Liver (tissue), 3 donors: ENCODE data around the gene RMND5A.

Experiments used
- CTCF ChIP-seq: fragments of 150-350 bp; IDR thresholded peaks from 2 replicates; pipeline ENCODE4 v1.5.1; 2017; ENCODE audit warnings: improper control_type of control experiment, low read depth, low read length; ENCODE audit not compliant: missing input control
- FOXA1 ChIP-seq: IDR thresholded peaks from 2 replicates; pipeline ENCODE4 v1.6.1; 2016; ENCODE audit warnings: antibody characterized with exemption
- FOXA2 ChIP-seq: IDR thresholded peaks from 2 replicates; pipeline ENCODE4 v1.6.1; 2016; ENCODE audit warnings: antibody characterized with exemption
- HNF4A ChIP-seq, 2 donors: conservative IDR thresholded peaks; 2 replicates each; pipeline ENCODE4 v1.6.1; 2016; ENCODE audit warnings: antibody characterized with exemption in 2 of 2, mild to moderate bottlenecking in 2 of 2
- JUND ChIP-seq, 2 donors: IDR thresholded peaks; 2 replicates each; pipeline ENCODE4 v1.6.1; 2016; ENCODE audit warnings: antibody characterized with exemption in 2 of 2
- REST ChIP-seq: IDR thresholded peaks from 2 replicates; pipeline ENCODE4 v1.6.1; 2016; ENCODE audit warnings: antibody characterized with exemption, mild to moderate bottlenecking
- SP1 ChIP-seq: IDR thresholded peaks from 2 replicates; pipeline ENCODE4 v1.6.1; 2018; ENCODE audit warnings: antibody characterized with exemption, mild to moderate bottlenecking
- YY1 ChIP-seq: IDR thresholded peaks from 2 replicates; pipeline ENCODE4 v1.6.1; 2016; ENCODE audit warnings: antibody characterized with exemption, mild to moderate bottlenecking
- donor health status: healthy.
- donor health status: healthy.

DNA sequence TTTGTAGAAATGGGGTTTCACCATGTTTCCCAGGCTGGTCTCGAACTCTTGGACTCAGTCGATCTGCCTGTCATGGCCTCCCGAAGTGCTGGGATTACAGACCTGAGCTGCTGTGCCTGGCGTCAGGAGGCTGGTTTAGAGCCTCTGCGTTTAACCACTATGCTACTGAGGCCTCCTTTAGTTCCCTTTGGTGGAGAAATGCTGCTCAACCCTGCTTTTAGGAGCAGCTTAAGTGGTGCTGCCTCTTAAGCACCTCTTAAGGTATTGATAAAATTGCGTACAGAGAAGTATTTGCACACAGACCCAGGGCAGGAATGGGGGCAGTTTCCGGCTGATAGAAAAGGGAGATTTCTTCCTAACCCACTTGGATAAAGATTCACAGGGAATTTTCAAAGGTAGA is 62.7 kb downstream of the RMND5A start:
- TF ChIP-seq CTCF (no peak), FOXA1 (no peak), JUND (IDR thresholded peaks at IDR 0.05) (no peak), HNF4A (conservative IDR thresholded peaks at IDR 0.05) (no peak), REST (no peak), SP1 (no peak), FOXA2 (no peak), YY1 (no peak)
